Activated CD4-positive, alpha-beta T cell treated with anti-CD3 and anti-CD28 coated beads for 24 hours (primary cell): ENCODE data around the gene CREB3L1.
A peak's percentile ranks its signal among the peaks of the same experiment; 100 is the strongest.

Source experiments
- DNase-seq, 2 donors: peaks; one replicate each; pipeline ENCODE4 v3.0.0-alpha.2; 2020; ENCODE audit warnings: low read depth in 2 of 2

The CREB3L1 gene

GRCh38 chr11:46363455-46364005 is 86.1 kb downstream of the CREB3L1 start:
- DNase-seq: no peak

GRCh38 chr11:46364056-46364455 is 86.6 kb downstream of the CREB3L1 start:
- DNase-seq: no peak

GRCh38 chr11:46364791-46365190 is 87.3 kb downstream of the CREB3L1 start:
- no peak for DNase-seq

GRCh38 chr11:46366260-46366659 is 88.8 kb downstream of the CREB3L1 start:
- DNase-seq: no peak

- no peak for DNase-seq
Observed at GRCh38 chr11:46366661-46367161, 89.2 kb downstream of the CREB3L1 start.

- DNase-seq: peak; percentile 63 to 70
Observed at GRCh38 chr11:46367244-46367915, 89.9 kb downstream of the CREB3L1 start.

- DNase-seq: no peak
Observed at GRCh38 chr11:46367916-46368267, 90.4 kb downstream of the CREB3L1 start.

- DNase-seq: no peak
Observed at GRCh38 chr11:46369458-46370152, 92.1 kb downstream of the CREB3L1 start.

- no peak for DNase-seq
Observed at GRCh38 chr11:46370253-46370652, 92.8 kb downstream of the CREB3L1 start.
